ENCODE measurements around the gene CADM4.
A peak's percentile ranks its signal among the peaks of the same experiment; 100 is the strongest.
"Not testable (repeated sequence)": the region's sequence is repeated elsewhere in the genome, so short reads cannot be mapped to it uniquely, and the experiment has no call there.

The CADM4 gene, protein sequence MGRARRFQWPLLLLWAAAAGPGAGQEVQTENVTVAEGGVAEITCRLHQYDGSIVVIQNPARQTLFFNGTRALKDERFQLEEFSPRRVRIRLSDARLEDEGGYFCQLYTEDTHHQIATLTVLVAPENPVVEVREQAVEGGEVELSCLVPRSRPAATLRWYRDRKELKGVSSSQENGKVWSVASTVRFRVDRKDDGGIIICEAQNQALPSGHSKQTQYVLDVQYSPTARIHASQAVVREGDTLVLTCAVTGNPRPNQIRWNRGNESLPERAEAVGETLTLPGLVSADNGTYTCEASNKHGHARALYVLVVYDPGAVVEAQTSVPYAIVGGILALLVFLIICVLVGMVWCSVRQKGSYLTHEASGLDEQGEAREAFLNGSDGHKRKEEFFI

DNA sequence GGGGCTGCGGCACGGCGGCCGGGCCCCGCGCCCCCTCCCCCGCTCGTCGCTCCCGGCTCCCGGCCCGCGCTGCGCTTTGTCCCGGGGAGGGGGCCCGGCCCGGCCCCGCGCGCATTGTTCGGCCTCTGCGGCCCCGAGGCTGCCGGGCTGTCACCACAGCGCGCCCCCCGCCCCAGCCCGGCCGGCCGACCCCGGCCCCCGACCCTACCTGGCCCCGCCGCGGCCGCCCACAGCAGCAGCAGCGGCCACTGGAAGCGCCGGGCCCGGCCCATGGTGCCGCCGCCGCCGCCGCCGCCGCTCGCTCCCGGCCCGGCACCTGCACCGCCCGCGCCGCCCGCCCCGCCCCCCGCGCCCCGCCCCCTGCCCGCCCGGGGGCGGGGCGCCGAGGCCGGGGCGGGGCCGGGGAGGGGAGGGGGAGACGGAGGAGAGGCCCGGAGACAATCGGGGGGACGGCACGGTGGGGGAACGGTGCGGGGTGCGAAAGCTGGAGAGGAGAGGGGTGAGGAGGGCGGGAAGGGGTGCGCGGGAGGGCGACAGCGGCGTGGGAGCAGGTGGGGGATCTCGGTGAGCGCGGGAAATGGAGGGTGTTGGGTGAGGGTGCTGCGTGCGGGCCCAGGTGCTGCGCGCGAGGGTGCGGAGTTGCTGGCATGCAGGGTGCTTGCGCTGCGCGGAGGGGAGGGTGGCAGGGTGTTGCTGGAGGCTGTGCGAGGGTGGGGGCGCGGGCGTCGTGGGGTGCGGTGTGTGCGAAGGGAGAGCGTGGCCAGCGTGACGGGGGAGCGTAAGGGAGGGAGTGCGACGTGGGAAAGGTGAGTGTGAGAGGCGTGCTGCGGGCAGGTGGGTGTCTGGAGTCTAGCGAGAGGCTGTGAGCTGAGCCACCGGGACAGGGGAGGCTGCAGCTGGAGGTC, at the start of gene CADM4:
CADM4 (minus strand) TSS at position 332 of the 905 bp plus-strand sequence; CDS start at position 272, 60 bp downstream.
- DNase-seq (ENCODE audit: low read depth in 2 of 2) = peak in 1 of 2 donors; percentile 9

DNA sequence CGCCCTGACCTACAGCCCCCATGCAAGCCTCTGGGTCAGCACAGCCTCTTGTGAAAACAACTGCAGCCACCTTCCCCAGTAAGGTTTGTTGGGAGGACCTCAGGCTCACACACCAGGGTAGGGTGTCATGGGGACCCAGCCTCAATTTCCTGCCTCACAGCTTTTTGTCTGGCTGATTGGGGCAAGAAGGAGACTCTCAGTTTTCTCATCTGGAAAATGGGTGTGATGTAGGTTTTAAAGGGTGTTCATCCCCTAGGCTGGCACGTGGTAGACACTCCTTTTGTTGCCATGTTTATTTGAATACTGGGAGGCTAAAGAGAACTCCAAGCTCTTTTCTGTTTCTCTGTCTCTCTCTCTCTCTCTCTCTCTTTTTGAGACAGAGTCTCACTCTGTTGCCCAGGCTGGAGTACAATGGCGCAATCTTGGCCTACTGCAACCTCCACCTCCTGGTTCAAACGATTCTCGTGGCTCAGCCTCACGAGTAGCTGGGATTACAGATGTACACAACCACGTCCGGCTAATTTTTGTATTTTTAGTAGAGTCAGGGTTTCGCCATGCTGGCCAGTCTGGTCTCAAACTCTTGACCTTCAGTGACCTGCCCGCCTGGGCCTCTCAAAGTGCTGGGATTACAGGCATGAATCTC, 48.5 kb upstream of the CADM4 start:
- no peak for DNase-seq (ENCODE audit: low read depth in 2 of 2)

DNA sequence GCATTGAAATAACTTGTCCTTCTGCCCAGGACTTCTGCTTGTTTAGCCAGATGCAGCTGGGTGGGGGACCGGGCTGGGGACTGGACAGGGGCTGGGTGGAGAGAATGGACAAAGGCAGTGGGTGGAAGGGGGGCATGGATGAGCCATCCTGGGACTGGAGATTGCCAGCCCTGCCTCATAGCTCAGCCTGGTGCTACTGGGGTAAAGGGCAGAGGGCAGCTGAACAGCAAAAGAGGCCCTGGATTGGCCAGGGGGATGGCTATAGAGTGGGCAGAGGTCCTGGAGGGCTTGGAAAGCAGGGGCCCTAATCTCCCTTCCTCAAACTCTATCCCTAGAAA, 48.0 kb upstream of the CADM4 start:
- no peak for DNase-seq (ENCODE audit: low read depth in 2 of 2)

DNA sequence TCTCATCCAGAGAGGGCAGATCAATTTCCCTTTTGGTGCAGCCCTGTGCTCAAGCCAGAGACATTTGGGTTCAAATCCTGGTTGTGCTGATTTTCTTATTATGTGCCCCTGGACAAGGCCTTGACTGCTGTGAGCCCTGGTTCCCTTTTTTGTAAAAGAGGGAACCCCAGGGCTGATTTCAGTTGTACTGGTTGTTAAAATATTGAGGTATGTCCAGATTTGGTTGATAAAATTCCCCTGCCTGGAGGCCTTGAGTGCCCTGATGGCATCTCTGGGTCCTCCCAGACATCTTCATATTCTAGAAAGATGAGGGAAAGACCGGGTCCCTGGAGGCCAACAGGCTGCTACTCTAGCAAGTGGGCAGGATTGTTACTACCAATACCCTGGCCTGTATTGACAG, 44.7 kb upstream of the CADM4 start:
- no peak for DNase-seq (ENCODE audit: low read depth in 2 of 2)

DNA sequence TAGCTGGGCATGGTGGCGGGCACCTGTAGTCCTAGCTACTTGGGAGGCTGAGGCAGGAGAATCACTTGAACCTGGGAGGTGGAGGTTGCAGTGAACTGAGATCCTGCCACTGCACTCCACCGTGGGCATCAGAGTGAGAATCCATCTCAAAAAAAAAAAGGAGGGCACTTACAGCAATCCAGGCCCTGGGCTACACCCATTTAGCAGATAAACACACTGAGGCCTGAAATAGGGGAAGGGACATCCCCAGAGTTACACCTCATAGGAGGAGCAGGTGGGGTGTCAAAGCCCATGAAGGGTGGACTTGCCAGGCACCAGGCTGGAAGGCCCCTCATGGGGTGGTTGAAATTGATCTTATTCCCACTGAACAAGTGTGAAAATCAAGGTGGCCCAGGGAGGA, 44.3 kb upstream of the CADM4 start:
- no peak for DNase-seq (ENCODE audit: low read depth in 2 of 2)

DNA sequence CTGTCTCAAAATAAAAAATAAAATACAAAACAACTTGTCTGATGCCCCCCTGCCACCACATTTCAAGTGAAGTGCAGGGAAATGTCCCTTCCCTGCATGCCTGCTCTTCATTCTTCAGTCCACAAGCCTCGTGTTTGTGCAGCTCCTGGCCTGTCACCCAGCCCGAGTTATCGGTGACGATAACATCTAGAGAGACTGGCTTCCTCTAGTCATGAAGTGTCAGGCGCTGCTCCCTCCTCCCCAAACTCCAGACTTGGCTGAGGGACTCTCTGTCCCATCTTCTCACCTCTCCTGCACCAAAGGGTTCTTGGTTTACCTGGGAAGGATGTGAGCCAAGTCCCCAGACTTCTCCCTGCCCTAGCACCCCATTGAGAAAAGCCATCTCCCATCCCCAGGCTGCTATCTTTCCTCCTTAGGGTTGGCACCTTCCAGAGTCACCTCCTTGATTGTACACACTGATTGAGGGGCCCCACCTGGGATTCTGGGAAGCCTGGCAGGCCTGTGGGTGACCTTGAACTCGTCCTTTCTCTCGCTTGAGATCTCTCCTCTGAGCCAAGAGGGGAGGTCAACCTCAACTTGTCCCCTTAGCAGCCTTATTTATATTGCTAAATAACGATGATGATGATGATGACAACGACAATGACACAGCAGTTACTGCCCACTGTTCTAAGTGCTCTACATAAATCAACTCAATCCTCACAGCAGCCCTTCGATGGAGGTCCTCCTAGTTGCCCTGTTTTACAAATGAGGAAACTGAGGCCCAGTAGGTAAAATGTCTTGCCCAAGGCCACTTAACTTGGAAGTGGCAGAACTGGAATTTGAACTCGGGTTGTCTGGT, 43.4 kb upstream of the CADM4 start:
- no peak for DNase-seq (ENCODE audit: low read depth in 2 of 2)

DNA sequence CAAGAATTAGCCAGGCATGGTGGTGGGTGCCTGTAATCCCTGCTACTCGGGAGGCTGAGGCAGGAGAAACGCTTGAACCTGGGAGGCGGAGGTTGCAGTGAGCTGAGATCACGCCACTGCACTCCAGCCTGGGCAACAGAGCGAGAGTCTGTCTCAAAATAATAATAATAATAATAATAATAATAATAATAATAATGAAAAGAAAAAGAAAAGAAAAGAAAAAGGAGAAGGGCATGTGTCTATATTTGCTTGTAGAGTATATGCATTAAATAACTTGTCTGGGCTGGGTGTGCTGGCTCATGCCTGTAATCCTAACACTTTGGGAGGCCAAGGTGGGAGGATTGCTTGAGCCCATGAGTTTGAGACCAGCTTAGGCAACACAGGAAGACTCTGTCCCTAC, 42.6 kb upstream of the CADM4 start:
- not testable (repeated sequence) for DNase-seq (ENCODE audit: low read depth in 2 of 2)

DNA sequence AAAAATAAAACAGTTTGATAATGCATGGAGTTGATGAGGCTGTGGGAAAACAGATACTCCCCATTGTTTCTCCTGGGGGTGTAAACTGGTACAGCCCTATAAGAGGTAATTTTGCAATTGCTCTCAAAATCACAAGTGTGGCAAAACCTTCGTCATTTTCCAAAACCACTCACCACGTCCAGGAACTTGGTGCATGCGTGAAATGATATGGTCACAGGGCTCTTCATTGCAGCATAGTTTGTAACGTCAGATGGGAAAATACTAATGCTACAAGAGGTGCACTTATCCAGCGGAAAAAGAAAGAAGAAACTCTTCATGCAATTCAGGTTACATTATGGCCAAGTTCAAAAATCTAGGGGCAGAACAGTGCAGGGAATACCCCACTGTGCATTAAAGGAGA, 42.2 kb upstream of the CADM4 start:
- DNase-seq (ENCODE audit: low read depth in 2 of 2) = no peak

DNA sequence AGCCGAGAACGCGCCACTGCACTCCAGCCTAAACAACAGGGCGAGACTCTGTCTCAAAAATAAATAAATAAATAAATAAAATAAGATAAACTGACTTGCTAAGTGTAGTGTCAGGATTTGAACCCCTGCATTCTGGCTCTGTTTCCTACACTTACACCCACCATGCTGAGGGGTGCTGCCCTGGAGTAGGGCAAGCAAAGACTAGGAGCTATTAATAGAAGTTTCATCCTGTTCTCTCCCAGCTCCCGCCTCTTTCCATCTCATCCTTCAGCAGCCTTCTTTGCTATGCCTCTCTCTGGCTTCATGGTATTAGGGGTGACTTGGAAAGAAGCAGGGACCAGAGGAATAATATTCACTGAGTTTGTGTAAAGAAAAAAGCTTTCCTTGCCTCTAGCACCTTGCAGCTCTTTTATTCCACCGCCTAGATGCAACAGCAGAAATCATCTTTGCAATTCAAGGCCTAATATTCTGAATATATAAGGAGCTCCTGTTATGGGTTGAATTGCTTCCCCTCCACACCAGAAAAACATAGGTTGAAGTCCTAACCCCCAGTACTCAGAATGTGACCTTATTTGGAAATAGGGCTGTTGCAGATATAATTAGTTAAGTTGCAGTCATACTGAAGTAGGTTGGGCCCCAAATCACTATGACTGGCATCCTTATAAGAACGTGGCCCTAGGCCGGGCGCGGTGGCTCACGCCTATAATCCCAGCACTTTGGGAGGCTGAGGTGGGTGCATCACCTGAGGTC, 39.0 kb upstream of the CADM4 start:
- DNase-seq (ENCODE audit: low read depth in 2 of 2) = no peak

DNA sequence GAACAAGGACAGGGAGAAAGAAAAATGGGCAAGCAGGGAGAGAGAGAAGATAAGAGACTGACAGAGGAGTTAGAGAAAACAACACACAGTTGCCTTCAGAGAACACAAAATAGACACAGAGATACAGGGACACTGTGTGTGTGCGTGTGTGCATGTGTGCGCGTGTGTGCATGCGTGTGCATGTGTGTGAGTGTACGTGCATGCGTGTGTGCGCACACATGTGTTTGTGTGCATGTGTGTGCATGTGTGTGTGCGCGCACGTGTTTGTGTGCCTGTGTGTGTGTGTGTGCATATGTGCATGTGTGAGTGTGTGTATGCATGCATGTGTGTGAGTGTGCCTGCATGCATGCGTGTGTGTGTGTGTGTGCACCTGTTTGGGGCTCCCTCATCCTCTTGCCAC, 36.3 kb upstream of the CADM4 start:
- no peak for DNase-seq (ENCODE audit: low read depth in 2 of 2)

DNA sequence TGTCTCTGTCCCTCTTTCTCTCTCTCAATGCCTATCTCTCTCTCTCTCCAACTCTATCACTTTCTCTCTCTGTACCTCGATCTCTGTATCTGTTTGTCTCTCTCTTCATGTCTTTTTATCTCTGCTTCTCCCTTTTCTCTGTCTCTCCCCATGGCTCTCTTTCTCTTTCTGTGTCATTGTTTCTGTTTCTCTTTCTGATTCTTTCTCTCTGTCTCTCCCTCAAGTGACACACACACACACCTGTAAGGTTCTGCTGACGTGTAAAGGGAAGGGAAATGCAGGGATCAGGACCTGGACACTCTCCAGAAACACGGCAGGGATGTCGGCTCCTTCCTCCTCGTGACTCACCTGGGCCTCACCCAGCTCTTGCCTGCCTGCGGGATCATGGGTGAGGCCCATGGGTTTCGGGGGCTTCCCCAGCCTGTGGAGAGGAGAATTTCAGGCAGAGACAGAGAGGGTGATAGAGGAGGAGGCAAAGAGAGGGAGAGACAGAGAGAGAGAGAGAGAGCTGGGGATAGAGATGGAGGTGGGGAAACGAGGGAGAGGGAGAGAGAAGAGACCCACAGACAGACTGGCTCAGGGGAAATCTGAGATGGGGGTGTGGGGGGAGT, 35.7 kb upstream of the CADM4 start:
- no peak for DNase-seq (ENCODE audit: low read depth in 2 of 2)

DNA sequence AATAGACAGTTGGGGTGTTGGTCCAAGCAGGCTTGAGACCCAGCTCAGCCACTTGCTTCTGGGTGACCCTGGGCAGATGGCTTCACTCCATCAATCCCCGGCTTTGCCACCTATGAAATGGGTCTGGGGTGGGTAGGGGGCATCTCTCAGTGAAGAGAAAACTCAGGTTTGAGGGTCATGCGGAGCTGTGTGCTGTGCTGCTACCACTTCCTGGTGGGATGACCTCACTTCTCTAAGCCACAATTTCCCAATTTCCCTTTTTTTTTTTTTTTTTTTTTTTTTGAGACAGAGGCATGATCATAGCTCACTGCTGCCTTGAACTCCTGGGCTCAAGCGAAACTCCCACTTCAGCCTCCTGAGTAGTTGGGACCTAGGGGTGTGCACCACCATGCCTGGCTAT, 34.9 kb upstream of the CADM4 start:
- no peak for DNase-seq (ENCODE audit: low read depth in 2 of 2)

DNA sequence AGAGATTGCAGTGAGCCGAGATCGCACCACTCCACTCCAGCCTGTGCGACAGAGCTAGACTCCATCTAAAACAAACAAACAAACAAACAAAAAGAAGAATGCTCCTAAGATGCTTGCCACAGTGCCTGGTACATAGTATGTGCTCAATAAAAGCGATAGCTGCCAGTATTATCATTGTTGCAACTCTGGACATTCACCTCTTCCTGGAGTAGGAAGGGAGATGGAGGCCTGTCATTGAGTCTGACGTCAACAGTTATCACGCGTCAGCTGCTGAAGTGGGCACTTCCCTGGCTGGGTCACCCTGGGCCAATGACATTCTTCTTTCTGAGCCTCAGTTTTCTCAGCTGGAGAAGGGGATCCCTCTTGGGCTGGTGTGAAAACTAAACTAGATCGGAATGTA, 34.5 kb upstream of the CADM4 start:
- no peak for DNase-seq (ENCODE audit: low read depth in 2 of 2)

DNA sequence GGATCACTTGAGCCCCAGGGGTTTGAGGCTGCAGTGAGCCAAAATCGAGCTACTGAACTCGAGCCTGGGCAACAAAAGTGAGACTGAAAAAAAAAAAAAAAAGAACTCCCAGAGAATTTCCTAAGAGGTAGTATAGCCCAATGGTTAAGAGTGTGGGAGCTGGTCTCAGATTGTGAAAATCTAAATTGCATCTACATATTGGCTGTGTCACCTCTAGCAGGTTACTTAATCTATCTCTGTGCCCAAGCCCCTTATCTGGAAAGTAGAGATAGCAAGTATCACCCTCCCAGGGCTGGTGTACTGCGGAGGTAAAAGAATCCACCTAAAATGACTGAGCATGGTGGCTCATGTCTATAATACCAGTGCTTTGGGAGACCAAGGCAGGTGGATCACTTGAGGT, 34.0 kb upstream of the CADM4 start:
- DNase-seq (ENCODE audit: low read depth in 2 of 2) = no peak

DNA sequence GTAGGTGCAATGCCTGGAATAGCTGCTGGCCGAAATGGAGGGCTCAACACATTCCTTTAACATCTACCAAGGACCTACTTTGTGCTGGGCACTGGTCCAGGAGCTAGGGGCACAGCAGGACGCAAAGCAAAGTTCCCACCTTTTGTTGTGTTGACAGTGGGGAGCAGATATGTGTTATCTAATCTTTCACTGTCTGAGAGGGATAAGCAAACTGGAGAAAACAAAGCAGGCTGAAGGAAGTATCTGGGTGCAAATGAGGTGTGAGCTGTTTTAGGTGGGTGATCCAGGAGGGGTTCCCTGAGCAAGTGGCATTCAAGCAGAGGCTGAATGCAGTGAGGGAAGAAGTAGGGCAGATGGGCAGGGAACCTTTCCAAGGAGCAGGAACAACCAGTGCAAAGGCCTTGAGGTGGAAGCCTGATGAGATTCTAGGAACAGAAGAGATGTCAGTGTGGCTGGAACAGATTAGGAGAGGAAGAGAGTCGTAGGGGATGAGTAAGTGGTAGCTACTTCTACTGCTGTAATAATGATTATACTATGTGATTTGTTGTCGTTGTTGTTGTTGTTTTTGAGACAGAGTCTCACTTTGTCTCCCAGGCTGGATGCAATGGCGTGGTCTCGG, 32.5 kb upstream of the CADM4 start:
- DNase-seq (ENCODE audit: low read depth in 2 of 2) = no peak

DNA sequence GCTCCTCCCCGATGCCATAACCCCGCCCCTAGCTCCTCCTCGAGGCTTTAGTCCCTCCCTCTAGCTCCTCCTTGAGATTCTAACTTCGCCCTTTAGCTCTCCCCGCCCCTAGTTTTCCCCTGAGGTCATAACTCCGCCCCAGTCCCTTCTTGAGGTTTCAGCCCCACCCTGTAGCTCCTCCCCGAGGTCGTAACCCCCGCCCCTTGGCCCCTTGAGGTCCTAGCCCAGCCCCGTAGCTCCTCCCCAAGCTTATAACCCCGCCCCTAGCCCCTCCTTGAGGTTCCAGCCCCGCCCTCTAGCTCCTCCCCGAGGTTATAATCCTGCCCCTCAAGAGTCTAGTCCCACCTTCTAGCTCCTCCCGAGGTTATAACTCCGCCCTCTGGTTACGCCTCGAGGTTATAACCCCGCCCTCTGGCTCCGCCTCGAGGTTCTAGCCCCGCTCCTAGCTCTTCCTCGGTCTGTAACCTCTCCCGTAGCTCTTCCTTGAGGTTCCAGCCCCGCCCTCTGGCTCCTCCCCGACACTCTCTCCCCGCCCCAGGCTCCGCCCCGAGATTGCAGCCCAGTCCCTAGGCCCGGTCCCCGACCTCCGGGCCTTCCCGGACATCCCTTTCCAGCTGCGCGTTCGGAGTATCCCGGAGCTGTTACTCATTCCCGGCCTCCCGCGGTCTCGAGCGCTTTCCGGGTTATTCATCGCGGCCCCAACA, 28.9 kb upstream of the CADM4 start:
- peak; percentile 75 to 92 for DNase-seq (ENCODE audit: low read depth in 2 of 2)

DNA sequence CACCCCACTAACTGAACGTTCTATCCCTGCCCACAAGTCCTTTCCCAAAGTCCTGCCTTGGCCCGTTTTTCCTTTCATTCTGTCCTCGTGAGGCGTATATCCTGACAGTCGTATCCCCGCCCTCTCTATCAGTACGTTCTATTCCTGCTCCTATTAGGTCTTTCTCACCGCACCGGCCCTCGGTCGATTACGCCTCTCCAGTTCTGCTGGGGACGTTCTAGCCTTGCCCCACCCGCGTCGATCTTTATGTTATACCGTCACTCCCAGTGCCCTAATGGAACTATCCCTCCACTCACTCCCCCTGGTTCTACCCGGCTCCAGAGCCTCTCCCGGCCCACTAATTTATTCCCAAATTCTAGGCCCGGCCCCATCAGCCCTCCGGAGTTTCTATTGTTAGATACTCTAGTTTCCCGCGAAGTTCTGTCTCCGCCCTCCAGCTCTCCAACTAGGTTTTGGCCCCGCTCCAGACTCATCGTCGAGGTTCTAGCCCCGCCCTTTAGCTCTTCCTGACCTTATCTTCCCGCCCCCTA, 28.3 kb upstream of the CADM4 start:
- no peak for DNase-seq (ENCODE audit: low read depth in 2 of 2)

DNA sequence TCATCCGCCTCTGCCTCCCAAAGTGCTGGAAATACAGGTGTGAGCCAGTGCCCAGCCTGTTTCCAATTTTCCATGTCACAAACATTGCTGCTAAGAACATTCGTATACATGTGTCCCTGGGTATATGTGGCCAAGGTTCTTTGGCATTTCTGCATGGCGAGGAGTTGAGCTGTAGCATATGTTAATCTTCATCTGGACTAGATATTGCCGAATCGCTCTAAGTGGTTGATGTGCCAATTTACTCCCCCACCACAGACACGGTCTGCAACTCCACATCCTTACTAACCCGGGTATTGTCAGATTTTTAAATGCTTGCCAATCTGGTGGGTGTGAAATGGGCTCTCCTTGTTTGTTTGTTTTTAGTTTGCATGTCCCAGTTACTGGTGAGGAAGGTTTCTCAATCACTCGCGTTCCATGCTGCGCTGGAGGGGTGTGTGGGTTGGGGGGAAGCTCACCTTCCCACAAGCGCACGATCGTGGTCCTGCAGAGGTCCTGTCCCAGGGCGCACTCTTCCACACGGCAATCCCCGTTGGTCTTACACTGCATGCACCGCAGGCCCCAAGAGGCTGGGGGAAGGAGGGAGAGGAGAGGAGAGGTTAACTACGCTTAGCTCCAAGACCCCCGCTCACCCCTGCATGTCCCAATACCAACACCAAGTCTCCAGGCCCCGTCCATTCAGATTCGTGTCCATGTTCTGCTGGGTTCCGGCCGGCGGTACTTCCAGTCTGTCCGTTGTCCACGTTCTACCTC, 27.7 kb upstream of the CADM4 start:
- no peak for DNase-seq (ENCODE audit: low read depth in 2 of 2)

All from activated CD8-positive, alpha-beta memory T cell treated with anti-CD3 and anti-CD28 coated beads for 4 hours (primary cell).